Neutrophil (primary cell): ENCODE data around the gene ST3GAL3.

ENCODE experiments used
- H3K27ac ChIP-seq: fragments of 200-600 bp; sonication (generic); 2 replicates; pipeline ENCODE4 v1.5.1; 2016; ENCODE audit warnings: mild to moderate bottlenecking, moderate library complexity
- H3K27me3 ChIP-seq: fragments of 200-600 bp; sonication (generic); 2 replicates; pipeline ENCODE4 v1.6.0; 2016; ENCODE audit warnings: mild to moderate bottlenecking
- H3K36me3 ChIP-seq: fragments of 200-600 bp; sonication (generic); 2 replicates; pipeline ENCODE4 v1.5.1; 2017
- H3K4me1 ChIP-seq, 2 experiments: fragments of 200-600 bp in 1 of 2; sonication (generic) in 1 of 2; 1 replicate in 1 of 2; 2 replicates in 1 of 2; pipeline versions ENCODE4 v1.5.1 to v1.6.1; 2013 to 2016; ENCODE audit warnings: low read depth in 1 of 2, low read length in 1 of 2, mild to moderate bottlenecking in 1 of 2, moderate library complexity in 1 of 2; ENCODE audit not compliant: control insufficient read depth in 1 of 2, insufficient read depth in 1 of 2
- H3K4me3 ChIP-seq, 2 experiments: fragments of 200-600 bp in 1 of 2; sonication (generic) in 1 of 2; 1 replicate in 1 of 2; 2 replicates in 1 of 2; pipeline ENCODE4 v1.5.1; 2013 to 2016; ENCODE audit warnings: low read depth in 1 of 2, low read length in 1 of 2, mild to moderate bottlenecking in 1 of 2, moderate library complexity in 1 of 2
- H3K9me3 ChIP-seq: fragments of 200-600 bp; sonication (generic); 2 replicates; pipeline ENCODE4 v1.5.1; 2016
- CTCF ChIP-seq: fragments of 200-600 bp; sonication (generic); IDR thresholded peaks from 2 replicates; pipeline ENCODE4 v1.5.1; 2016; ENCODE audit warnings: antibody characterized with exemption

The ST3GAL3 gene

GRCh38 chr1:43703836-43704235, 3.5 kb upstream of the ST3GAL3 start:
- Histone ChIP-seq H3K27ac (no peak overlapping the region), H3K4me1 (peaks cover 16% of the 10 kb centered on the region in 2 experiments), H3K36me3 (peaks cover 69% of the 10 kb centered on the region), H3K9me3 (no peaks in the 10 kb centered on the region), H3K27me3 (no peaks in the 10 kb centered on the region), H3K4me3 (no peak overlapping the region)
- TF ChIP-seq CTCF = no peak

- Histone ChIP-seq H3K4me1 (peaks cover 16% of the 10 kb centered on the region in 2 experiments), H3K27ac (no peak overlapping the region), H3K9me3 (no peaks in the 10 kb centered on the region), H3K36me3 (peaks cover 59% of the 10 kb centered on the region), H3K4me3 (no peak overlapping the region), H3K27me3 (no peaks in the 10 kb centered on the region)
- TF ChIP-seq CTCF = no peak
Observed at GRCh38 chr1:43704838-43705237, 2.5 kb upstream of the ST3GAL3 start.

- Histone ChIP-seq H3K27ac (no peak overlapping the region), H3K9me3 (no peaks in the 10 kb centered on the region), H3K4me1 (peaks cover 16% of the 10 kb centered on the region in 2 experiments), H3K4me3 (no peak overlapping the region), H3K36me3 (peaks cover 54% of the 10 kb centered on the region), H3K27me3 (no peaks in the 10 kb centered on the region)
- no peak for TF ChIP-seq CTCF
Observed at GRCh38 chr1:43705334-43705733, 2.0 kb upstream of the ST3GAL3 start.

- Histone ChIP-seq H3K9me3 (no peaks in the 10 kb centered on the region), H3K4me1 (peaks cover 16% of the 10 kb centered on the region in 2 experiments), H3K36me3 (peaks cover 47% of the 10 kb centered on the region), H3K27ac (no peak overlapping the region), H3K4me3 (no peak overlapping the region), H3K27me3 (no peaks in the 10 kb centered on the region)
- no peak for TF ChIP-seq CTCF
Observed at GRCh38 chr1:43705982-43706597, 1.2 kb upstream of the ST3GAL3 start.

GRCh38 chr1:43706598-43707189, 642 bp upstream of the ST3GAL3 start:
- Histone ChIP-seq H3K36me3 (peaks cover 41% of the 10 kb centered on the region), H3K9me3 (no peaks in the 10 kb centered on the region), H3K27me3 (no peaks in the 10 kb centered on the region), H3K4me1 (peaks cover 16% of the 10 kb centered on the region in 2 experiments), H3K27ac (peak overlapping the region; percentile 24), H3K4me3 (peak overlapping the region; percentile 68 to 71)
- no peak for TF ChIP-seq CTCF
